Lower leg skin (tissue), 3 donors: Measurements from ENCODE around the gene UBE4B.

Source experiments
- CTCF ChIP-seq, 3 donors: fragments of 450-650 bp; IDR thresholded peaks; one replicate each; pipeline ENCODE4 v1.5.1; 2016; ENCODE audit warnings: antibody characterized with exemption in 3 of 3, mild to moderate bottlenecking in 3 of 3, moderate library complexity in 2 of 3
- POLR2A ChIP-seq, 2 donors: fragments of 450-650 bp; IDR thresholded peaks; one replicate each; pipeline ENCODE4 v1.6.1; 2016 to 2017; ENCODE audit warnings: antibody characterized with exemption in 2 of 2, mild to moderate bottlenecking in 1 of 2, moderate library complexity in 1 of 2

GRCh38 chr1:10168912-10169514 lies 136.3 kb downstream of the UBE4B start:
- TF ChIP-seq CTCF (IDR thresholded peaks at IDR 0.05) (no peak), POLR2A (IDR thresholded peaks at IDR 0.05) (no peak)
